SK-N-SH (cell line): ENCODE measurements around the gene LAMA1.

Experiments
- CTCF ChIP-seq: fragments of 200-600 bp; sonication (generic); IDR thresholded peaks from 2 replicates; pipeline ENCODE4 v1.6.1; 2017; ENCODE audit warnings: antibody characterized with exemption, mild to moderate bottlenecking, moderate library complexity
- EP300 ChIP-seq, 2 experiments: IDR thresholded peaks; 2 replicates each; pipeline versions ENCODE4 v1.4.0 to v1.6.1; 2012; ENCODE audit warnings: borderline replicate concordance in 1 of 2, low read depth in 1 of 2, low read length in 1 of 2
- EZH2phosphoT487 ChIP-seq: fragments of 200-600 bp; sonication (generic); IDR thresholded peaks from 2 replicates; pipeline ENCODE4 v1.6.1; 2017; ENCODE audit warnings: low read depth, mixed run types, mild to moderate bottlenecking, antibody characterized with exemption, moderate library complexity, borderline replicate concordance
- GABPA ChIP-seq: IDR thresholded peaks from 2 replicates; pipeline ENCODE4 v1.4.0; 2012; ENCODE audit warnings: low read depth, mild to moderate bottlenecking
- JUND ChIP-seq: IDR thresholded peaks from 2 replicates; pipeline ENCODE4 v1.4.0; 2012
- MEF2A ChIP-seq: IDR thresholded peaks from 2 replicates; pipeline ENCODE4 v1.4.0; 2012; ENCODE audit warnings: low read depth, borderline replicate concordance
- NFIC ChIP-seq: IDR thresholded peaks from 2 replicates; pipeline ENCODE4 v1.4.0; 2012; ENCODE audit warnings: borderline replicate concordance
- POLR2AphosphoS5 ChIP-seq: IDR thresholded peaks from 2 replicates; pipeline ENCODE4 v1.6.1; 2012; ENCODE audit warnings: low read depth, low read length
- RCOR1 ChIP-seq: fragments of 150-350 bp; IDR thresholded peaks from 2 replicates; pipeline ENCODE4 v1.6.1; 2017; ENCODE audit warnings: antibody characterized with exemption, low read length
- REST ChIP-seq: IDR thresholded peaks from 2 replicates; pipeline ENCODE4 v1.6.1; 2012; ENCODE audit warnings: mild to moderate bottlenecking, low read depth, low read length, moderate library complexity
- RFX5 ChIP-seq: IDR thresholded peaks from 2 replicates; pipeline ENCODE4 v1.6.1; 2012; ENCODE audit warnings: mild to moderate bottlenecking, improper control_type of control experiment, low read length
- SMC3 ChIP-seq: IDR thresholded peaks from 2 replicates; pipeline ENCODE4 v1.6.1; 2012; ENCODE audit warnings: low read depth, low read length, improper control_type of control experiment
- TAF1 ChIP-seq: IDR thresholded peaks from 2 replicates; pipeline ENCODE4 v1.6.1; 2012; ENCODE audit warnings: low read depth, mild to moderate bottlenecking, low read length, moderate library complexity, borderline replicate concordance
- TCF12 ChIP-seq: IDR thresholded peaks from 2 replicates; pipeline ENCODE4 v1.4.0; 2012

GRCh38 chr18:6917072-6917471 lies 200.5 kb downstream of the LAMA1 start:
- TF ChIP-seq POLR2AphosphoS5 (no peak), CTCF (no peak), RCOR1 (no peak), SMC3 (no peak), RFX5 (no peak), JUND (no peak), EP300 (IDR thresholded peaks at IDR 0.05; ENCODE audit: borderline replicate concordance in 1 of 2, low read depth in 1 of 2, low read length in 1 of 2) (no peak), GABPA (no peak), MEF2A (no peak), EZH2phosphoT487 (no peak), TAF1 (no peak), NFIC (no peak), TCF12 (no peak), REST (no peak)
